ENCODE data around the gene ENO4.

ENO4 gene

GRCh38 chr10:116918583-116918982 is 69.3 kb downstream of the ENO4 start:
- ATAC-seq (replicated peaks) (no peak), DNase-seq (no peak)
- Mint-ChIP-seq H3K4me3 (no peak overlapping the region), H3K27ac (no peak overlapping the region), H3K9me3 (no peaks in the 10 kb centered on the region), H3K27me3 (no peaks in the 10 kb centered on the region), H3K4me1 (ENCODE audit: low read depth in 2 of 2) (no peaks in the 10 kb centered on the region), H3K36me3 (ENCODE audit: insufficient read depth) (no peaks in the 10 kb centered on the region)

DNA sequence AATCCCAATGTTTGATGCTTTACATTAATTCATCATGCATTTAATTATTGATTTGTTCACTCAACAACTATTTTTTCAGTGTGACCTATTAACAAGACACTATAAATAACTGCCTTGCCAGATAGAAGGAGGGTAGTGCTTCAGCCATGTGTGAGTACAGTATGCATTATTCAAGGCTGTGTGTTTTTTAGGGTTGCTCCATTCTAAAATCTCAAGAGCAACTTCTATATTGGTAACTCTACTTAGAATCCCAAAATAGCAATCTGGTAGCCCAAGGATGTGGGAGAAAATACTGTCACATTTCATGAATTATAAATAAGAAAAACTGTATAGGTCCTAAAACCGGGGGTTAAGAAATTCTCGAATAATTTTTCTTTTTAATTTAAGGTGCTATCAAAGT is 69.9 kb downstream of the ENO4 start:
- Mint-ChIP-seq H3K4me1 (ENCODE audit: low read depth in 2 of 2) (no peaks in the 10 kb centered on the region), H3K9me3 (no peaks in the 10 kb centered on the region), H3K4me3 (no peak overlapping the region), H3K27ac (no peak overlapping the region), H3K27me3 (no peaks in the 10 kb centered on the region), H3K36me3 (ENCODE audit: insufficient read depth) (no peaks in the 10 kb centered on the region)
- DNase-seq (no peak), ATAC-seq (replicated peaks) (no peak)

DNA sequence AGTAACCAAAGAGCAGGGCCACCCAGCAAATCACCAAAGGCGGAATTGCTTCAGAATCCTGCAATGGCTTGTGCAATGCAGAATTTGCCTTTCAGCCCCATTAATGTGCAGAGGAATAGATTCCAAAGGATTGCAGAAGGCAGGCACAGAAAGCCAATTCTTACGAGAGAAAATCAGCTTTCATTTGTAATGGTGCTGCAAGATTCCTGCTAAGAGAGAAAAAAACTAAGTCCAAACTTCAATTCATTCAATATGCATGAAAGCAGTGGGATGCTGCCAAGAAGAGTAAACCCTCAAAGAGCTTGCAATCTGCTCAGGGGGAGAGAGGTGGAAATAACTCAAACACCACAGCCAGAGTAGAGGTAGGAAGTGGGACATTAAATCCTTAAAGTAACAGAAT is 70.4 kb downstream of the ENO4 start:
- Mint-ChIP-seq H3K27ac (no peak overlapping the region), H3K27me3 (no peaks in the 10 kb centered on the region), H3K9me3 (no peaks in the 10 kb centered on the region), H3K36me3 (ENCODE audit: insufficient read depth) (no peaks in the 10 kb centered on the region), H3K4me1 (ENCODE audit: low read depth in 2 of 2) (no peaks in the 10 kb centered on the region), H3K4me3 (no peak overlapping the region)
- no peak for ATAC-seq (replicated peaks)
- DNase-seq = no peak

- Mint-ChIP-seq H3K27me3 (no peaks in the 10 kb centered on the region), H3K9me3 (no peaks in the 10 kb centered on the region), H3K4me1 (ENCODE audit: low read depth in 2 of 2) (no peaks in the 10 kb centered on the region), H3K36me3 (ENCODE audit: insufficient read depth) (no peaks in the 10 kb centered on the region), H3K4me3 (no peak overlapping the region), H3K27ac (no peak overlapping the region)
- ATAC-seq (replicated peaks) (no peak), DNase-seq (no peak)
These were observed 75.8 kb downstream of the ENO4 start for GRCh38 chr10:116925056-116925455.

- H3K27ac Mint-ChIP-seq = no peak overlapping the region
- ATAC-seq (replicated peaks) (no peak), DNase-seq (no peak)
- H3K4me1 Mint-ChIP-seq (ENCODE audit: low read depth in 2 of 2) = no peaks in the 10 kb centered on the region
- H3K4me3 Mint-ChIP-seq = no peak overlapping the region
- H3K27me3 Mint-ChIP-seq = no peaks in the 10 kb centered on the region
- no peaks in the 10 kb centered on the region for H3K36me3 Mint-ChIP-seq (ENCODE audit: insufficient read depth)
- no peaks in the 10 kb centered on the region for H3K9me3 Mint-ChIP-seq
These were observed 77.1 kb downstream of the ENO4 start for GRCh38 chr10:116926426-116926825.

GRCh38 chr10:116931806-116932205 is 82.5 kb downstream of the ENO4 start:
- DNase-seq (no peak), ATAC-seq (replicated peaks) (no peak)
- no peaks in the 10 kb centered on the region for H3K36me3 Mint-ChIP-seq (ENCODE audit: insufficient read depth)
- H3K27ac Mint-ChIP-seq = no peak overlapping the region
- no peaks in the 10 kb centered on the region for H3K4me1 Mint-ChIP-seq (ENCODE audit: low read depth in 2 of 2)
- no peaks in the 10 kb centered on the region for H3K27me3 Mint-ChIP-seq
- H3K4me3 Mint-ChIP-seq = no peak overlapping the region
- H3K9me3 Mint-ChIP-seq = no peaks in the 10 kb centered on the region
